ENCODE results near the gene NAXD. TPM values are rescaled to one million over a fixed set of nuclear protein-coding genes. Genes with fewer than 3 reads are reported as not detected.

The NAXD gene
- total and polyA plus RNA-seq, 2 of the 4 experiments (the other 2 are of a cell fraction) = 10.2 to 27.2 TPM

GRCh38 chr13:110682746-110683145 lies 67.4 kb downstream of the NAXD start:
- H3K79me1 ChIP-seq (ENCODE audit: low read depth in 1 of 2, low read length in 2 of 2) = peaks cover 15 to 19% of the 10 kb centered on the region in 2 experiments
- no peak overlapping the region for H2BK120ac ChIP-seq (ENCODE audit: low read depth, low read length)
- H3K4me3 ChIP-seq (ENCODE audit: insufficient read depth, low read depth, low read length) = no peak overlapping the region
- intact Hi-C loops (cut with micrococcal nuclease) = no loop called here
- ChIA-PET CTCF (interaction anchor here (1.6 kb wide), 1 partner anchor 38 kb away, joined by 4 read pairs; no protein-coding TSS in a partner anchor), POLR2A (ENCODE audit: unreplicated experiment) (no interaction called here)
- ATAC-seq (ENCODE audit: low read depth) (no peak), DNase-seq (no peak)
- H2AK5ac ChIP-seq (ENCODE audit: low read depth, low read length) = no peak overlapping the region
- no peak overlapping the region for H3K23ac ChIP-seq (ENCODE audit: low read depth, low read length)
- no peak overlapping the region for H3K18ac ChIP-seq (ENCODE audit: low read depth, low read length)
- in situ Hi-C loops (cut with MboI; ENCODE audit: low sequenced_read_pairs) = no loop called here
- peaks cover 3% of the 10 kb centered on the region; the same call in 1 of the 2 replicates for H3K4me1 ChIP-seq (ENCODE audit: control insufficient read depth, insufficient read depth, low read length)
- WGBS, 2 experiments (ENCODE audit: extremely low coverage in 2 of 2, insufficient read length in 1 of 2) = no CpG with 5 or more reads among the region's 12 CpGs
- no peak overlapping the region for H2AFZ ChIP-seq (replicated peaks; ENCODE audit: low read length, poor library complexity)
- H3K4me2 ChIP-seq (ENCODE audit: low read depth, low read length) = no peak overlapping the region
- no TSS peak for BruUV-seq (replicated peaks)
- H3K9me3 ChIP-seq (ENCODE audit: control insufficient read depth, insufficient read depth, low read length) = no peaks in the 10 kb centered on the region
- no peak overlapping the region for H2BK20ac ChIP-seq (ENCODE audit: low read depth, low read length)
- H4K8ac ChIP-seq (ENCODE audit: low read depth in 2 of 2, low read length in 2 of 2) = no peak overlapping the region
- H4K5ac ChIP-seq (ENCODE audit: low read depth, low read length) = no peak overlapping the region
- H2BK15ac ChIP-seq (ENCODE audit: low read depth, low read length) = no peak overlapping the region
- TF ChIP-seq RCOR1 (IDR thresholded peaks at IDR 0.05; ENCODE audit: insufficient replicate concordance, low read length) (no peak), POLR2A (IDR thresholded peaks at IDR 0.05; ENCODE audit: low read depth, low read length) (no peak), SMC3 (IDR thresholded peaks at IDR 0.05; ENCODE audit: low read depth, low read length) (no peak), CTCF (conservative IDR thresholded peaks at IDR 0.05; ENCODE audit: low read depth, low read length) (no peak), NFE2L2 (IDR thresholded peaks at IDR 0.05; ENCODE audit: low read depth, low read length) (no peak), BHLHE40 (IDR thresholded peaks at IDR 0.05; ENCODE audit: low read depth, low read length) (no peak), USF2 (IDR thresholded peaks at IDR 0.05; ENCODE audit: low read depth, low read length) (no peak), MAZ (IDR thresholded peaks at IDR 0.05; ENCODE audit: borderline replicate concordance, low read depth, low read length) (no peak), RAD21 (IDR thresholded peaks at IDR 0.05; ENCODE audit: low read length) (no peak), MXI1 (IDR thresholded peaks at IDR 0.05; ENCODE audit: borderline replicate concordance, low read depth, low read length) (no peak), MAFK (IDR thresholded peaks at IDR 0.05; ENCODE audit: low read depth, low read length) (no peak), RFX5 (IDR thresholded peaks at IDR 0.05; ENCODE audit: low read depth, low read length) (no peak)
- H3K9me1 ChIP-seq (ENCODE audit: insufficient read depth, low read length) = 0 out of 2 replicates have a peak, but pooled peaks cover 4% of the 10 kb centered on the region
- no peak overlapping the region for H3K27ac ChIP-seq (ENCODE audit: insufficient read depth, low read length)
- H3K14ac ChIP-seq (replicated peaks; ENCODE audit: low read depth, low read length) = no peak overlapping the region
- no peak overlapping the region for H3K4ac ChIP-seq (ENCODE audit: low read depth, low read length)
- H4K91ac ChIP-seq (ENCODE audit: insufficient read depth, low read depth, low read length) = no peak overlapping the region
- H3K27me3 ChIP-seq (ENCODE audit: control insufficient read depth, insufficient read depth, low read length) = no peaks in the 10 kb centered on the region
- H3K56ac ChIP-seq (ENCODE audit: extremely low read depth, insufficient read depth, low read length) = no peak overlapping the region
- H2AK9ac ChIP-seq (replicated peaks; ENCODE audit: low read depth, low read length, poor library complexity) = no peak overlapping the region
- no peak overlapping the region for H3K9ac ChIP-seq (ENCODE audit: low read depth, low read length)
- dilution Hi-C loops (cut with HindIII; ENCODE audit: low sequenced_read_pairs, unreplicated experiment) = no loop called here
- peaks cover 60% of the 10 kb centered on the region for H3K36me3 ChIP-seq (ENCODE audit: control insufficient read depth, insufficient read depth, low read length)
- no peak overlapping the region for H2BK5ac ChIP-seq (ENCODE audit: low read depth, low read length, poor library complexity, severe bottlenecking)
- H4K20me1 ChIP-seq (ENCODE audit: insufficient read depth, low read length) = peaks cover 6% of the 10 kb centered on the region; the same call in 1 of the 2 replicates
